22Rv1 (cell line): Measurements from ENCODE around the gene MOV10L1.

ENCODE experiments used
- H3K27ac ChIP-seq: fragments of 450-650 bp; 2 replicates; pipeline ENCODE4 v1.5.1; 2017
- CTCF ChIP-seq: fragments of 450-650 bp; IDR thresholded peaks from 2 replicates; pipeline ENCODE4 v1.5.1; 2017; ENCODE audit warnings: mild to moderate bottlenecking
- ZFX ChIP-seq: fragments of 450-650 bp; IDR thresholded peaks from 2 replicates; pipeline ENCODE4 v1.6.1; 2017; ENCODE audit warnings: antibody characterized with exemption, borderline replicate concordance

Gene MOV10L1

GRCh38 chr22:50053861-50054260, 35.9 kb upstream of the MOV10L1 start:
- H3K27ac ChIP-seq: no peak overlapping the region
- TF ChIP-seq CTCF (no peak), ZFX (no peak)

GRCh38 chr22:50056214-50056972, 33.4 kb upstream of the MOV10L1 start:
- H3K27ac ChIP-seq: no peak overlapping the region
- TF ChIP-seq ZFX: no peak
- TF ChIP-seq CTCF: no peak

- TF ChIP-seq CTCF: no peak
- TF ChIP-seq ZFX: no peak
- no peak overlapping the region for H3K27ac ChIP-seq
Measured at GRCh38 chr22:50057278-50058060, 32.3 kb upstream of the MOV10L1 start.

GRCh38 chr22:50058061-50058905, 31.5 kb upstream of the MOV10L1 start, which contains the start of gene TTLL8:
TTLL8 (minus strand) TSS chr22:50058298.
- no peak for TF ChIP-seq ZFX
- no peak for TF ChIP-seq CTCF
- H3K27ac ChIP-seq: no peak within 1 kb of the TSS

- no peak for TF ChIP-seq ZFX
- no peak for TF ChIP-seq CTCF
- no peak overlapping the region for H3K27ac ChIP-seq
Measured at GRCh38 chr22:50058906-50059880, 30.6 kb upstream of the MOV10L1 start.

- no peak for TF ChIP-seq CTCF
- TF ChIP-seq ZFX: no peak
- no peak overlapping the region for H3K27ac ChIP-seq
Measured at GRCh38 chr22:50059881-50060262, 29.9 kb upstream of the MOV10L1 start.
